HG03139 (cell line): ENCODE measurements around the gene TMEM196.
"Not testable (repeated sequence)": the region's sequence is repeated elsewhere in the genome, so short reads cannot be mapped to it uniquely, and the experiment has no call there.

Experiments
- ATAC-seq: cut with Tn5 transposase; IDR thresholded peaks from one replicate; pipeline ENCODE4 v1.9.1; 2021; ENCODE audit not compliant: unreplicated experiment

The TMEM196 gene

GRCh38 chr7:19708397-19709248 lies 64.8 kb downstream of the TMEM196 start, which contains the start of gene POLR1F:
TSS of gene POLR1F (minus strand) at chr7:19709037. CDS start at chr7:19709016, 21 bp downstream.
- ATAC-seq = peak; percentile 98

- ATAC-seq = no peak
These were observed 66.2 kb downstream of the TMEM196 start for GRCh38 chr7:19707240-19707639.

- ATAC-seq = no peak
These were observed 67.8 kb downstream of the TMEM196 start for GRCh38 chr7:19705663-19706062.

- no peak for ATAC-seq
These were observed 71.9 kb downstream of the TMEM196 start for GRCh38 chr7:19701471-19701870.

GRCh38 chr7:19700936-19701335 lies 72.5 kb downstream of the TMEM196 start:
- no peak for ATAC-seq

- ATAC-seq = no peak
These were observed 75.1 kb downstream of the TMEM196 start for GRCh38 chr7:19698331-19698730.

- ATAC-seq = no peak
These were observed 76.5 kb downstream of the TMEM196 start for GRCh38 chr7:19696926-19697325.

- ATAC-seq = no peak
These were observed 81.1 kb downstream of the TMEM196 start for GRCh38 chr7:19692111-19692828.

- ATAC-seq = no peak
These were observed 82.7 kb downstream of the TMEM196 start for GRCh38 chr7:19690736-19691135.

GRCh38 chr7:19689130-19689529 lies 84.3 kb downstream of the TMEM196 start:
- ATAC-seq = not testable (repeated sequence)

GRCh38 chr7:19681596-19681995 lies 91.8 kb downstream of the TMEM196 start:
- ATAC-seq = no peak

- peak; percentile 75 for ATAC-seq
These were observed 96.2 kb downstream of the TMEM196 start for GRCh38 chr7:19677180-19677579.

- ATAC-seq = no peak
These were observed 97.6 kb downstream of the TMEM196 start for GRCh38 chr7:19675816-19676215.

- ATAC-seq = no peak
These were observed 99.0 kb downstream of the TMEM196 start for GRCh38 chr7:19674266-19674960.

- no peak for ATAC-seq
These were observed 102.6 kb downstream of the TMEM196 start for GRCh38 chr7:19670806-19671205.
